ENCODE results near the gene LMO2.

- TF ChIP-seq, protein P1, sequence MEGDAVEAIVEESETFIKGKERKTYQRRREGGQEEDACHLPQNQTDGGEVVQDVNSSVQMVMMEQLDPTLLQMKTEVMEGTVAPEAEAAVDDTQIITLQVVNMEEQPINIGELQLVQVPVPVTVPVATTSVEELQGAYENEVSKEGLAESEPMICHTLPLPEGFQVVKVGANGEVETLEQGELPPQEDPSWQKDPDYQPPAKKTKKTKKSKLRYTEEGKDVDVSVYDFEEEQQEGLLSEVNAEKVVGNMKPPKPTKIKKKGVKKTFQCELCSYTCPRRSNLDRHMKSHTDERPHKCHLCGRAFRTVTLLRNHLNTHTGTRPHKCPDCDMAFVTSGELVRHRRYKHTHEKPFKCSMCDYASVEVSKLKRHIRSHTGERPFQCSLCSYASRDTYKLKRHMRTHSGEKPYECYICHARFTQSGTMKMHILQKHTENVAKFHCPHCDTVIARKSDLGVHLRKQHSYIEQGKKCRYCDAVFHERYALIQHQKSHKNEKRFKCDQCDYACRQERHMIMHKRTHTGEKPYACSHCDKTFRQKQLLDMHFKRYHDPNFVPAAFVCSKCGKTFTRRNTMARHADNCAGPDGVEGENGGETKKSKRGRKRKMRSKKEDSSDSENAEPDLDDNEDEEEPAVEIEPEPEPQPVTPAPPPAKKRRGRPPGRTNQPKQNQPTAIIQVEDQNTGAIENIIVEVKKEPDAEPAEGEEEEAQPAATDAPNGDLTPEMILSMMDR (IDR thresholded peaks at IDR 0.05; ENCODE audit: low read depth, low read length, missing input control): no peak
- TF ChIP-seq TAF1 (conservative IDR thresholded peaks at IDR 0.05): no peak
- TF ChIP-seq, protein P2, sequence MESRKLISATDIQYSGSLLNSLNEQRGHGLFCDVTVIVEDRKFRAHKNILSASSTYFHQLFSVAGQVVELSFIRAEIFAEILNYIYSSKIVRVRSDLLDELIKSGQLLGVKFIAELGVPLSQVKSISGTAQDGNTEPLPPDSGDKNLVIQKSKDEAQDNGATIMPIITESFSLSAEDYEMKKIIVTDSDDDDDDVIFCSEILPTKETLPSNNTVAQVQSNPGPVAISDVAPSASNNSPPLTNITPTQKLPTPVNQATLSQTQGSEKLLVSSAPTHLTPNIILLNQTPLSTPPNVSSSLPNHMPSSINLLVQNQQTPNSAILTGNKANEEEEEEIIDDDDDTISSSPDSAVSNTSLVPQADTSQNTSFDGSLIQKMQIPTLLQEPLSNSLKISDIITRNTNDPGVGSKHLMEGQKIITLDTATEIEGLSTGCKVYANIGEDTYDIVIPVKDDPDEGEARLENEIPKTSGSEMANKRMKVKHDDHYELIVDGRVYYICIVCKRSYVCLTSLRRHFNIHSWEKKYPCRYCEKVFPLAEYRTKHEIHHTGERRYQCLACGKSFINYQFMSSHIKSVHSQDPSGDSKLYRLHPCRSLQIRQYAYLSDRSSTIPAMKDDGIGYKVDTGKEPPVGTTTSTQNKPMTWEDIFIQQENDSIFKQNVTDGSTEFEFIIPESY (IDR thresholded peaks at IDR 0.05): no peak
- TF ChIP-seq RAD21 (IDR thresholded peaks at IDR 0.05): no peak
- TF ChIP-seq SP1 (IDR thresholded peaks at IDR 0.05): no peak
- TF ChIP-seq, protein P3, sequence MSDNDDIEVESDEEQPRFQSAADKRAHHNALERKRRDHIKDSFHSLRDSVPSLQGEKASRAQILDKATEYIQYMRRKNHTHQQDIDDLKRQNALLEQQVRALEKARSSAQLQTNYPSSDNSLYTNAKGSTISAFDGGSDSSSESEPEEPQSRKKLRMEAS (IDR thresholded peaks at IDR 0.05): no peak
- TF ChIP-seq FOXA1 (IDR thresholded peaks at IDR 0.05): no peak
- TF ChIP-seq, protein P4, sequence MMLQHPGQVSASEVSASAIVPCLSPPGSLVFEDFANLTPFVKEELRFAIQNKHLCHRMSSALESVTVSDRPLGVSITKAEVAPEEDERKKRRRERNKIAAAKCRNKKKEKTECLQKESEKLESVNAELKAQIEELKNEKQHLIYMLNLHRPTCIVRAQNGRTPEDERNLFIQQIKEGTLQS (IDR thresholded peaks at IDR 0.05): no peak
- TF ChIP-seq YY1 (IDR thresholded peaks at IDR 0.05): no peak
- TF ChIP-seq JUND (IDR thresholded peaks at IDR 0.05): no peak
- no peak for TF ChIP-seq HNF4G (IDR thresholded peaks at IDR 0.05)
- TF ChIP-seq EGR1 (IDR thresholded peaks at IDR 0.05; ENCODE audit: low read depth in 2 of 2): no peak
These were observed 4.0 kb downstream of the LMO2 start for GRCh38 chr11:33887886-33888285.

Data from liver (tissue), 3 donors.